ENCODE measurements around the gene NPB.

DNA sequence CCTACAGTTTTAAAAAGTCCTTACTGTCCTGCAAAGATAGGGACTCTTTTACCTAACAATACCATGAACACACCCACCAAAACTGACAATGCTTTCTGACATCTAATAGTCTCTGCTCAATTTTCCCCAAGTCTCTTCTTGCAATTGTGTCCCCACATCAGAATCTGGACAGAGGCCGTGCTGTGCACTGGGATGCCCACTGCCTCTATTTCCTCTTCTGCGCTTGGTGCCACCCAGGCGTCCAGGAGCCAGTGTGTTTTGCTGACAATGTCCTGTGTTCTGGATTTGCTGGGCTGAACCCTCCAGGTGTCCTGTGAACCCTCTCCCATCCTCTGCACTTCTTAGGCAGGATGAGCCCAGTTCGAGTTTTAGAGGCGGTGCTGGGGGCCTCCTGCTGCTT is 24.5 kb upstream of the NPB start:
- no peak for TF ChIP-seq RFX5 (IDR thresholded peaks at IDR 0.05; ENCODE audit: borderline replicate concordance, low read depth, low read length)
- no peak for TF ChIP-seq POLR2A (IDR thresholded peaks at IDR 0.05; ENCODE audit: control extremely low read depth in 1 of 2, low read depth in 2 of 2, low read length in 2 of 2)
- TF ChIP-seq MAFK (IDR thresholded peaks at IDR 0.05; ENCODE audit: low read depth, low read length): no peak
- TF ChIP-seq, protein P1, sequence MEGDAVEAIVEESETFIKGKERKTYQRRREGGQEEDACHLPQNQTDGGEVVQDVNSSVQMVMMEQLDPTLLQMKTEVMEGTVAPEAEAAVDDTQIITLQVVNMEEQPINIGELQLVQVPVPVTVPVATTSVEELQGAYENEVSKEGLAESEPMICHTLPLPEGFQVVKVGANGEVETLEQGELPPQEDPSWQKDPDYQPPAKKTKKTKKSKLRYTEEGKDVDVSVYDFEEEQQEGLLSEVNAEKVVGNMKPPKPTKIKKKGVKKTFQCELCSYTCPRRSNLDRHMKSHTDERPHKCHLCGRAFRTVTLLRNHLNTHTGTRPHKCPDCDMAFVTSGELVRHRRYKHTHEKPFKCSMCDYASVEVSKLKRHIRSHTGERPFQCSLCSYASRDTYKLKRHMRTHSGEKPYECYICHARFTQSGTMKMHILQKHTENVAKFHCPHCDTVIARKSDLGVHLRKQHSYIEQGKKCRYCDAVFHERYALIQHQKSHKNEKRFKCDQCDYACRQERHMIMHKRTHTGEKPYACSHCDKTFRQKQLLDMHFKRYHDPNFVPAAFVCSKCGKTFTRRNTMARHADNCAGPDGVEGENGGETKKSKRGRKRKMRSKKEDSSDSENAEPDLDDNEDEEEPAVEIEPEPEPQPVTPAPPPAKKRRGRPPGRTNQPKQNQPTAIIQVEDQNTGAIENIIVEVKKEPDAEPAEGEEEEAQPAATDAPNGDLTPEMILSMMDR (IDR thresholded peaks at IDR 0.05; ENCODE audit: control extremely low read depth in 1 of 3, insufficient read depth in 1 of 3, low read depth in 1 of 3, low read length in 3 of 3): no peak
- TF ChIP-seq CTBP2 (IDR thresholded peaks at IDR 0.05; ENCODE audit: borderline replicate concordance, insufficient read depth, insufficient read length, low read length): no peak
- TF ChIP-seq NANOG (IDR thresholded peaks at IDR 0.05; ENCODE audit: insufficient read depth, low read depth, low read length, poor library complexity, severe bottlenecking): no peak
- TF ChIP-seq PHF8 (conservative IDR thresholded peaks at IDR 0.05; ENCODE audit: low read depth, low read length): no peak
- TF ChIP-seq, protein P2, sequence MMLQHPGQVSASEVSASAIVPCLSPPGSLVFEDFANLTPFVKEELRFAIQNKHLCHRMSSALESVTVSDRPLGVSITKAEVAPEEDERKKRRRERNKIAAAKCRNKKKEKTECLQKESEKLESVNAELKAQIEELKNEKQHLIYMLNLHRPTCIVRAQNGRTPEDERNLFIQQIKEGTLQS (IDR thresholded peaks at IDR 0.05; ENCODE audit: insufficient read depth, low read depth, low read length): no peak
- no peak for TF ChIP-seq SIX5 (IDR thresholded peaks at IDR 0.05; ENCODE audit: low read depth, low read length)
- TF ChIP-seq TAF1 (IDR thresholded peaks at IDR 0.05; ENCODE audit: low read depth, low read length): no peak
